ENCODE results near the gene PLA2R1. TPM values are rescaled to one million over a fixed set of nuclear protein-coding genes. Genes with fewer than 3 reads are reported as not detected.

The PLA2R1 gene
- total RNA-seq, 2 experiments from 2014 or later: 0.02 TPM; not detected in 1

DNA sequence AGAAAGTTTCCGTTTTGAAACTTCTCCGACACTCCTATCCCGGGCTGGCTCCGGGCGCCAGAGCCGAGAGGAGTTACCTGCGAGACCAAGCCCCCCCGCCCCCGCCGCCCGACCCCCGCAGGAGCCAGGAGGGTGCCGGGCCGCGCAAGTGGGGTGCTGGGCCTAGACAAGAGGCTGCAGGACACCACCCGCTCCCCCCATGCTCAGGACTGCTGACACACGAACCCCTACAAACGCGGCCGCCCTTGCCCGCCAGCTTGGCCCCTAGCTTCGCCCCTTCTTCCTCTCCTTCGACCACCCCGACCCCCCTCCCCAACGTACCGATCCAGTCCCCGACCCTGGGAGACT lies 497 bp downstream of the PLA2R1 start:
- Mint-ChIP-seq H3K4me1 (no peaks in the 10 kb centered on the region), H3K36me3 (ENCODE audit: low read depth) (no peaks in the 10 kb centered on the region), H3K27ac (no peak overlapping the region), H3K9me3 (ENCODE audit: low read depth) (no peaks in the 10 kb centered on the region), H3K4me3 (peak overlapping the region; percentile 59), H3K27me3 (peaks cover 46% of the 10 kb centered on the region)
- ChIA-PET POLR2A (no interaction called here), CTCF (no interaction called here)
- ATAC-seq (no peak), DNase-seq (peak; percentile 11)
- intact Hi-C loops (cut with DNase I, micrococcal nuclease): no loop called here

DNA sequence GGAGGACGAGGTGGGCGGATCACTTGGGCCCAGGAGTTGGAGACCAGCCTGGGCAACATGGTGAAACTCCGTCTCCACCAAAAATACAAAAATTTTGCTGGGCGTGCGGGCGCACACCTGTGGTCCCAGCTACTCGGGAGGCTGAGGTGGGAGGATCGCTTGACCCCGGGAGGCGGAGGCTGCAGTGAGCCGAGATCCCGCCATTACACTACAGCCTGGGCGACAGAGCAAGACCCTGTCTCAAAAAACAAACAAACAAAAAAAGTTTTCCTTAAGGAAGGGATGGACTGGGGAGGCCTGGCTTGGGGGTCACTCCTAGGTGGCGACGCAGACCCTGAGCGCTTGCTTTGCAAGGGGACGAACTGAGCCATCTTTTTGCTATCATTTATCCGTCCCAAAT lies 882 bp downstream of the PLA2R1 start:
- no peaks in the 10 kb centered on the region for H3K9me3 Mint-ChIP-seq (ENCODE audit: low read depth)
- no peaks in the 10 kb centered on the region for H3K4me1 Mint-ChIP-seq
- POLR2A ChIA-PET: no interaction called here
- no peak overlapping the region for H3K4me3 Mint-ChIP-seq
- no peak for ATAC-seq
- CTCF ChIA-PET: no interaction called here
- H3K27ac Mint-ChIP-seq: no peak overlapping the region
- H3K36me3 Mint-ChIP-seq (ENCODE audit: low read depth): no peaks in the 10 kb centered on the region
- intact Hi-C loops (cut with DNase I, micrococcal nuclease): no loop called here
- no peak for DNase-seq
- H3K27me3 Mint-ChIP-seq: peaks cover 46% of the 10 kb centered on the region

DNA sequence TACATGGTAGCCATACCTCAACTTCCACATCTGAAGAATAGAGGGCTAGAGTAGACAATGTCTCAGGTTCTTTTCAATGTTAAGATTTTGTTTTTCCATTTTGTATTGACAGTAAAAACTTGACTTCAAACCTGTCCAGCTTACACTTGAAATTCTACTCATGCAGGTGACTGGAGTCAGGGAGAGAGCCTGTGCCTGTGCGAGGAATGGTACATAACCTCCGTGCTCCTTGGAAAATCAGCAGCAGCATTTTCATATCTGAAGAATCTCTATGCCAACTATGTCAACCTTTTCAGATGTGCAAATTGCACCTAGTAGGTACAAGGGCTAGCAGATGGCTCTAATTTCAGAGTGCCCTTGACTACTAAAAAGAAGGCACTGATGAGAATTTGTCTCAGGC lies 2.1 kb downstream of the PLA2R1 start:
- Mint-ChIP-seq H3K4me1 (no peaks in the 10 kb centered on the region), H3K4me3 (no peak overlapping the region), H3K27me3 (peaks cover 47% of the 10 kb centered on the region), H3K36me3 (ENCODE audit: low read depth) (no peaks in the 10 kb centered on the region), H3K27ac (no peak overlapping the region), H3K9me3 (ENCODE audit: low read depth) (no peaks in the 10 kb centered on the region)
- ATAC-seq (no peak), DNase-seq (no peak)
- intact Hi-C loops (cut with DNase I, micrococcal nuclease): no loop called here
- ChIA-PET POLR2A (no interaction called here), CTCF (no interaction called here)

DNA sequence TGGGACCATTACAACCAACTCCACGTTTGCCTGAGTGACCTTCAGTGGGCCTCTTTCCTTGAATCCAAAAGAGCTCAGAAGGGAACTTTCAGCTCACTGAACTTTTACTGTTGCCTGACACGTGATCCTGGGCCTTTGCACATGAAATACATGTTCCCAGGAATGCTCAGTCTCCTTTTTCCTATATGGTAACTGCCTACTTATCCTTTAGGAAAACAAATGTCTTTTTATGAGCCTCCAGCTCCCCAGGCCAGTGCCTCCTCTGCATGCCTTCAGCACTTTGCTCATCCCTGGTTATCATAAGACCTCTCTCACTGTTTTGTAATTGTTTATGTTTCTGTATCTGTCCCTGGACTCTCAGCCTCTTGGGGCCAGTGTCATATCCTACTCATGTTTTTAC lies 5.1 kb downstream of the PLA2R1 start:
- H3K27ac Mint-ChIP-seq: no peak overlapping the region
- DNase-seq (no peak), ATAC-seq (no peak)
- no peaks in the 10 kb centered on the region for H3K9me3 Mint-ChIP-seq (ENCODE audit: low read depth)
- POLR2A ChIA-PET: no interaction called here
- no peaks in the 10 kb centered on the region for H3K36me3 Mint-ChIP-seq (ENCODE audit: low read depth)
- no peak overlapping the region for H3K4me3 Mint-ChIP-seq
- intact Hi-C loops (cut with DNase I, micrococcal nuclease): no loop called here
- H3K27me3 Mint-ChIP-seq: peaks cover 31% of the 10 kb centered on the region
- CTCF ChIA-PET: no interaction called here
- peaks cover 2% of the 10 kb centered on the region for H3K4me1 Mint-ChIP-seq

DNA sequence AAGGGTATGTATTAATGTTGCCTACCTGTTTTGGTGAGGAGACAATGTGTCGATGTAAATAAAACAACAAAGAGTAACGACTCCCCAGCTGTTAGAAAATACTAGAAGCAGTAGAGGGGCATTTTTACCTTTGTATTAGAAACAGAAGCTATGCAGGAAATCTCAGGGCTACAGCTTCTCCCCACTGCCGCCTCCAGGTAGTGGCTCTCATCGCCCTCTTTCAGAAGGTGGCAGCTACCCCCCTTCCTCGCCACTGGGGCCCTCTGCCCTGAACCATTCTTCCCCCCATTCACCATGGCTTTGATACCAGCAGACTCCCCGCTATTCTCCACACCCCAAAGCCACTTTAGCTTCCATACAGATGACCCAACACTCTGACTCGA lies 6.7 kb downstream of the PLA2R1 start:
- CTCF ChIA-PET: interaction anchor here (0.6 to 1.2 kb wide), 2 partner anchors 33 to 815 kb away, joined by 3 to 5 read pairs; no protein-coding TSS in a partner anchor
- POLR2A ChIA-PET: no interaction called here
- intact Hi-C loops (cut with DNase I, micrococcal nuclease): no loop called here
- Mint-ChIP-seq H3K4me1 (peaks cover 2% of the 10 kb centered on the region), H3K36me3 (ENCODE audit: low read depth) (no peaks in the 10 kb centered on the region), H3K4me3 (no peak overlapping the region), H3K9me3 (ENCODE audit: low read depth) (no peaks in the 10 kb centered on the region), H3K27me3 (peaks cover 34% of the 10 kb centered on the region), H3K27ac (no peak overlapping the region)
- DNase-seq: no peak
- no peak for ATAC-seq

DNA sequence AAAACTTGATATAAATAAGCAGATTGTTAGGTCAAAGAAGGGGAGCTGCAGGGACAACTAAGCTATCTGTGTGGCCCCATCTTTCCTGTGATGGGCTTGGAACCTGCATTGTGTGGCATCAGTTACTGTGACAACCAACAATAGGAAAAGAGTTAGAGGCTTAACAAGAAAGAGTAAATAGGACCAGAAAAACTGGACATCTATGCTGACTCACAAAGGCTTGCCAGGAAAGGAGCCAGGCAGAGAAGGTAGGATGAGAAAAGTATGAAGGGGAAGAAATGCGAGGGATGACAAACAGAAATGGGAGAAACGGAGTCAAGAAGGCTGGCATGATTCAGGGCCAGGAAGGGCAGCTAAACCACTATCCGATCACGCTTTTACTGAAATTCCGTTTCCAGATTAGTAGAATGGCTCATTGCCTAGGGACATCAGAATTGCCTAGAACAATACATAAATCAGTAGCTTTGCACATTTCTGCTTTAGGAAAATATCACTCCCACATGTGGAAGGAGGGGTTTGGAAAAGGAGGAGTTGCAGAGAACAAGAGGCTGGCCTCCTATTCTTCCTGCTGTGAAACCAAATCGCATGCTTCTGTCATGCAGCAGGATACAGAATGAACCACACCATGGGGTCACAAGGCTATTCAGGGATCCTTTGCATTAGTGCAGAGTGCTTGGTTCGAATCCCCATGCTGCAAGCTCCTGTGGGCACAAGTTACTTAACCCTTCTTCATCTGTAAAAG lies 7.3 kb downstream of the PLA2R1 start:
- Mint-ChIP-seq H3K4me3 (no peak overlapping the region), H3K9me3 (ENCODE audit: low read depth) (no peaks in the 10 kb centered on the region), H3K27me3 (peaks cover 31% of the 10 kb centered on the region), H3K27ac (no peak overlapping the region), H3K36me3 (ENCODE audit: low read depth) (no peaks in the 10 kb centered on the region), H3K4me1 (peaks cover 2% of the 10 kb centered on the region)
- intact Hi-C loops (cut with DNase I, micrococcal nuclease): no loop called here
- CTCF ChIA-PET: interaction anchor here (0.6 to 1.2 kb wide), 3 partner anchors 10 to 816 kb away, joined by 3 to 5 read pairs (median 3); no protein-coding TSS in a partner anchor
- no peak for ATAC-seq
- POLR2A ChIA-PET: no interaction called here
- DNase-seq: no peak

DNA sequence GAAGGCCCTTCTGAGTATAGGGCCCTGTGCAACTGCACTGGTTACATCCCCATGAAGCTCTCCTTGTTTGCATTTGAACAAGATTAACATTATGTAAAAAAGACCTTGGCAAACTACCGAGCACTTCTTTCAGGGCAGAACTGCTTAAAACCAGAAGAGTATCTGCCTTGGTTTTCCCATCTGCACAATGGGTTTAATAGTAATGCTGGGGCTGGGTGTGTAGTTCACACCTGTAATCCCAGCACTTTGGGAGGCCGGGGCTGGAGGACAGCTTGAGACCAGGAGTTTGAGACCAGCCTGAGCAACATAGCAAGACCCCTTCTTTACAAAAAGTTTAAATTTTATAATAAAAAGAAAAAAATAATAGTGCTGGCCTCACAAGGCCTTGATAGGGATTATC lies 8.5 kb downstream of the PLA2R1 start:
- Mint-ChIP-seq H3K4me1 (peaks cover 2% of the 10 kb centered on the region), H3K36me3 (ENCODE audit: low read depth) (no peaks in the 10 kb centered on the region)
- POLR2A ChIA-PET: no interaction called here

DNA sequence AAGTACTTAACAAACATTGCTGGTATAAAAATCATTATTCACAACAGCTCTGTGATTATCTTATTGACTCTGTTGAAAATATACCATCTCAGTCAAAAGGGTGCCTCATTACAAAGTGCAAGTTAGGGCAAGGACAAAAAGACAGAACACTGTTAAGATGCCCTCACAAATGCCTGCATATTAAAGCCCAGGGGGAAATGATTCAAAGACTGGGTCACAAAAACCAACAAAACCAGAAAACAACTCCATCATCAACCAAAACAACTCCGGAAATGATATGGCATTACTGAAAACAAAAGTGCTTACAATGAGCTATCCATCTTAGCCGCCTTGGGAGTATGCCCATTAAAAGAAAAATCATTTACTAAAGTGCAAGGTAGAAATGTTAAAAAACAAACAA lies 9.9 kb downstream of the PLA2R1 start:
- no peaks in the 10 kb centered on the region for H3K9me3 Mint-ChIP-seq (ENCODE audit: low read depth)
- ATAC-seq (peak; percentile 53), DNase-seq (no peak)
- CTCF ChIA-PET: no interaction called here
- H3K27ac Mint-ChIP-seq: no peak overlapping the region
- peaks cover 16% of the 10 kb centered on the region for H3K27me3 Mint-ChIP-seq
- peaks cover 2% of the 10 kb centered on the region for H3K4me1 Mint-ChIP-seq
- intact Hi-C loops (cut with DNase I, micrococcal nuclease): no loop called here
- H3K4me3 Mint-ChIP-seq: no peak overlapping the region
- POLR2A ChIA-PET: no interaction called here
- no peaks in the 10 kb centered on the region for H3K36me3 Mint-ChIP-seq (ENCODE audit: low read depth)

More for the DNA sequence above, 8.5 kb downstream of the PLA2R1 start:
- DNase-seq (no peak), ATAC-seq (no peak)
- Mint-ChIP-seq H3K27ac (no peak overlapping the region), H3K27me3 (peaks cover 25% of the 10 kb centered on the region), H3K4me3 (no peak overlapping the region), H3K9me3 (ENCODE audit: low read depth) (no peaks in the 10 kb centered on the region)
- CTCF ChIA-PET: interaction anchor here (1.1 kb wide), 1 partner anchor 8 kb away, joined by 3 read pairs; no protein-coding TSS in a partner anchor
- intact Hi-C loops (cut with DNase I, micrococcal nuclease): no loop called here

DNA sequence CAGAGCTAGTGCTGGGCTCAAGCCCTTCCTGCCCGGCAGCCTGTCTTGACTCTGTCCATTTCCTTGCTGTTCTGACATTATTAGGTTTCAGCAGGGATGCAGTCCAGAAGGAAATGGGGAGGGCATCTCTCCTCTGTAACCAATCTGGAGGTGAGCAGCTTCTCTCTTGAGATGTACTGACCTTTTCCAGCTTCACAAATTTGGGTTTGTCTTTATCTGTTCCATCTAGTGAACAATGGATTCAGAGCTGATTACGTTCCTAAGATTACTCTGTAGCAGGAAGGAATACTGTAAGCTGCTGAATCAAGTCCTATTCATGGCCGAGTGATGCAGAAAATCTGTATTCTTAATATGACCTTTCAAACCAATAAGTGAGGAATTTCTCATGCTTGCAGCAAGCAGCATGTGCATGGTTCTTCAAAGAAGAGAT lies 11.0 kb downstream of the PLA2R1 start:
- H3K9me3 Mint-ChIP-seq (ENCODE audit: low read depth): no peaks in the 10 kb centered on the region
- DNase-seq (no peak), ATAC-seq (no peak)
- H3K27me3 Mint-ChIP-seq: peaks cover 16% of the 10 kb centered on the region
- intact Hi-C loops (cut with DNase I, micrococcal nuclease): no loop called here
- ChIA-PET POLR2A (interaction anchor here (0.8 kb wide), 1 partner anchor 28 kb away, joined by 3 read pairs; no protein-coding TSS in a partner anchor), CTCF (no interaction called here)
- no peaks in the 10 kb centered on the region for H3K36me3 Mint-ChIP-seq (ENCODE audit: low read depth)
- H3K4me3 Mint-ChIP-seq: no peak overlapping the region
- peaks cover 2% of the 10 kb centered on the region for H3K4me1 Mint-ChIP-seq
- no peak overlapping the region for H3K27ac Mint-ChIP-seq

DNA sequence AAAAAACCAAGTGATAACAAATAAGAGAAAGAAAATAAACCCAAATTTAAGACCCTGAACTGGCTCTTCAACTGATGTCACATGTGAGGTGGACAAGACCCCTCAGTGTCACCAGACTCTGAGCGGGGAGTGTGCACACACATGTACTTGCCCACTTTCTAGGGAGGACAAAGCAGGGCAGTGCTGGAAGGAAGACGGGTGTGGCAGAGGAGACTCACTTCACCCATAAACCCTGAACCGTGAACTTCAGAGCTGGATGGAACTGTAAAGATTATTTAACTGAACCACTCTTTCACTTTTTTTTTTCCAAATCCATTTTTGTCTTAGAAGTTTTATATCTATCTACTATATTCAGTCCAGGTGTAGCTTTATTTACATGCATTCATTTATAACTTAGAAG lies 12.3 kb downstream of the PLA2R1 start:
- Mint-ChIP-seq H3K9me3 (ENCODE audit: low read depth) (no peaks in the 10 kb centered on the region), H3K27ac (no peak overlapping the region), H3K27me3 (peaks cover 13% of the 10 kb centered on the region), H3K4me3 (no peak overlapping the region), H3K4me1 (peaks cover 2% of the 10 kb centered on the region), H3K36me3 (ENCODE audit: low read depth) (no peaks in the 10 kb centered on the region)
- intact Hi-C loops (cut with DNase I, micrococcal nuclease): no loop called here
- DNase-seq (no peak), ATAC-seq (no peak)
- POLR2A ChIA-PET: no interaction called here
- CTCF ChIA-PET: interaction anchor here (1.7 kb wide), 1 partner anchor 36 kb away, joined by 3 read pairs; no protein-coding TSS in a partner anchor

DNA sequence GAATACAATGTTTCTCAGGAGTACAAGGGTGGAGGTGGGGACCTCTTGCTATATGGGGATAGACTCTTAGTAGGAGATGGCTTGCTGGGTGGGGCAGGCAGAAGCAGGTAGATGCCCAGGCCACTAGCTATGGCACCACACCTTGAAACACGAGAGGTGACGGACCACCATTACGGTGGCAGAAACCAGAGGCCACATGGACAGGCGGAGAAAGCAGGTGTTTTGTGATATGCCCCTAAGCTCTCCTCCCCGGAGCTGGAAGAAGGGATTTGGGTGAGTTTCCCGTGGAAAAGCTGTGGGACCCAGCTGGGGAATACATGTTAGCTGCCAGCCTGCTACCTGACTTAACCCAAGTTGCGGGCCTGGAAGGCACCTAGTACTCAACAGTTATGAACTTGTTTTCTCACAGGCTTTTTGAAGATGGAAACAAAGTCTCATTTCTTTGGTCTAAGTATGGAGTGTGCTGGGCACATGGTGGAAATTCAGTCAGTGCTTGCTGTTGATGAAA lies 16.7 kb downstream of the PLA2R1 start:
- peaks cover 7% of the 10 kb centered on the region for H3K27me3 Mint-ChIP-seq
- no peaks in the 10 kb centered on the region for H3K9me3 Mint-ChIP-seq (ENCODE audit: low read depth)
- CTCF ChIA-PET: interaction anchor here (0.6 to 1.5 kb wide), 3 partner anchors 9 to 1012 kb away, joined by 3 to 4 read pairs (median 3); no protein-coding TSS in a partner anchor
- H3K4me1 Mint-ChIP-seq: peaks cover 17% of the 10 kb centered on the region
- ATAC-seq: no peak
- H3K4me3 Mint-ChIP-seq: no peak overlapping the region
- intact Hi-C loops (cut with DNase I, micrococcal nuclease): no loop called here
- POLR2A ChIA-PET: interaction anchor here (0.6 kb wide), 1 partner anchor 298 kb away, joined by 3 read pairs; no protein-coding TSS in a partner anchor
- H3K36me3 Mint-ChIP-seq (ENCODE audit: low read depth): no peaks in the 10 kb centered on the region
- no peak overlapping the region for H3K27ac Mint-ChIP-seq
- DNase-seq: no peak

DNA sequence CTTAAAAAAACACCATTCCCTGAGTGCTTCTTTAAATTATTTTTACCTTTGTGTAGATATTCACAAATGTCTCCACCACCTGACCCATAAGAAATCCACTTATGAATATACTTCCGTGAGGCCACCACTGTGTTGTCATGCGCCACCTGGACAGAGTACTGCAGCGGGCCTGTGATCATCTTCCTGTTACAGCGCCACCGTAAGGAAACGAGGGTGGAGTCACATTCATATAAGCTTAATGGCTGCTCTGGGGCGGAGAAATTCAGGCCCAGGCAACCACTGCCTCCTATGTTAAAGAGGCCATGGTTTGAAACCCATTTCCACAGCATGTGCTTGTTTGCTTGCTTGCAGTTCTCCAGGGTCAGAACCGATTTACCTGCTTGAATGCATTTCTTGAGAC lies 17.7 kb downstream of the PLA2R1 start:
- Mint-ChIP-seq H3K27ac (no peak overlapping the region), H3K4me1 (peaks cover 17% of the 10 kb centered on the region), H3K36me3 (ENCODE audit: low read depth) (no peaks in the 10 kb centered on the region), H3K27me3 (peaks cover 7% of the 10 kb centered on the region), H3K4me3 (no peak overlapping the region), H3K9me3 (ENCODE audit: low read depth) (no peaks in the 10 kb centered on the region)
- ChIA-PET POLR2A (no interaction called here), CTCF (interaction anchor here (1.5 kb wide), 1 partner anchor 10 kb away, joined by 3 read pairs; no protein-coding TSS in a partner anchor)
- intact Hi-C loops (cut with DNase I, micrococcal nuclease): no loop called here
- ATAC-seq (no peak), DNase-seq (no peak)

Measured in activated CD4-positive, alpha-beta T cell treated with anti-CD3 and anti-CD28 coated beads for 36 hours (primary cell).